GM10266 (cell line): ENCODE results near the gene C12orf50.

Experiments
- DNase-seq: peaks from one replicate; pipeline ENCODE4 v3.0.0; 2012; ENCODE audit errors: extremely low spot score
- CTCF ChIP-seq: IDR thresholded peaks from 2 replicates; pipeline ENCODE4 v1.5.1; 2012; ENCODE audit warnings: mild to moderate bottlenecking, low read depth; ENCODE audit not compliant: control insufficient read depth, insufficient read depth; ENCODE audit errors: missing control alignments

The C12orf50 gene

DNA sequence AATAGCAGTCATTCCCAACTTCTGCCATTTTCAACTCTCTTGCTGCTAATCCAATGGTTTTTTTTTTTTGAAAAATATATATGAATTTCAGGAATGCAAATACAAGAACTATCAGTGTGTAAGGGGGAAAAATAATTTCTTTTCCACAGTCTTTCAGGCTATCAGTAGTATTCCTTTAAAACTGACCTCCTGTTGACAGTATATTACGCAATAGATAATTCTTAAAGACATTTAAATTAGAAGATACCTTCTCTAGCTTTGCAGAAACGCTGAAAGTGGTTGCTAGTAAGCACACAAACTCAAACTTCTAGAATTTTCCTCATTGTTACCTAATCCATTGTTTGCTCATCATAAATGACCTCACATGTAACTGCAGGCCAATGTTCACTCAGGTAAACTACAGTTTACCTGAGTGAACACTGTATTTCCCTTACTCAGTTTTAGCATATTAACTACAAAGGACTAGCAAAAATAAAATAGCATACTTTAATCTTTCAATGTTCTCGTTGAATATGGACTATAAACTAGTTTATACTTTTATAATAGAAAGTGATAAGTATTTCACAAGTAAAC lies at the start of gene C12orf50:
C12orf50 (minus strand) TSS at position 309 of the 573 bp plus-strand sequence. CDS start 2,439 bp downstream, outside the sequence.
- DNase-seq: no peak
- no peak for TF ChIP-seq CTCF

DNA sequence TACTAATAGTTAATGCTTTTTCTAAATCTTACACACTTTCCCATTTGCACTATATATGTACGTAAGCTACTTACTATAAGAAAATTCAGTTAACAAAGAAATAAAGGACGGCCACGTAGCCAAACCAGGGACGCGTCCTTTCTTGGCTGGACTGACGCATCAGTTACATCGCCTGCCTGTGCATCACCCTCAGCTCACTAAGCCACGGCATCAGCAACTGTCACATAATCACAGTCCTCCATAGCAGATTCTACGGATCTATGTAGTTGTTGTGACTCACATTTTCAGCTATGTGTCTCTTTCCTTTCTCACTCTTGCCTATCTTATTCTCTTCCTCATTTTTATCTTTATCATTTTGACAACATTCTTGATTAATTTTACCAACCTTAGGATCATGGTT lies 38.1 kb upstream of the C12orf50 start:
- TF ChIP-seq CTCF: no peak
- DNase-seq: no peak

DNA sequence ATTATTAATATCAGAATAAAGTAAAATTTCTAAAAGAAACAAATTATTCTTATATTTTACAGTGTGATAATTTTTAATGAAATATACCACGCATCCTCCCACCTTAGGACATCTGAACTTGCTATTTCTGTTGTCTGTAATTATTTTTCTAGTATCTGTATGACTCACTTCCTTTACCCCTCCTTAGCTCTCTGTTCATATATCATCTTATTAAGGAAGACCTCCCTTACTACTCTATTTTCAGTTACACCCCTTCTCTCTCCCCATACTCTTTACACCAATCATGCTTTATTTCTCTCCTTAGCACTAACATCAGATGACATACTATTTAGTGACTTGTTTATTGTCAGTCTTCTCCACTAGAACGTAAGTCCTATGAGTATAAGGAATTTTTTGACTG lies 34.2 kb upstream of the C12orf50 start:
- peak; percentile 9 for DNase-seq
- no peak for TF ChIP-seq CTCF

DNA sequence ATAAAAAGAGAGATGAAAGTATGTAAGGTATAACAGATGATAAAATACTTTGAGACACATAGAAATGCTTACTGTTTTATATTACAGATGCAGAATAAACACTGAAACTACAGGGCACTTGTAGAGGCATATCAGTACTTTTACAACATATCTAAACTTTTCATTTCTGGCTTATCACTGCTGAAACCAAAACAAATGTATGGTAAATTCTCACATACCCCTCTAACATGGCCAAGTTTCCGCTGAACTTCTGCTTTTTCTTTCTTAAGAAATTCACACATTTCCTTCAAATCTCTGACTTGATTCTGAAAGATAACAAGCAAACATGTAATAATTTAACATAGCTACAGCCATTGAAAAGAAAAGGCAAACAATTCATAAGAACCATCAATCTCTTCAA lies 33.3 kb upstream of the C12orf50 start:
- DNase-seq: no peak
- no peak for TF ChIP-seq CTCF

DNA sequence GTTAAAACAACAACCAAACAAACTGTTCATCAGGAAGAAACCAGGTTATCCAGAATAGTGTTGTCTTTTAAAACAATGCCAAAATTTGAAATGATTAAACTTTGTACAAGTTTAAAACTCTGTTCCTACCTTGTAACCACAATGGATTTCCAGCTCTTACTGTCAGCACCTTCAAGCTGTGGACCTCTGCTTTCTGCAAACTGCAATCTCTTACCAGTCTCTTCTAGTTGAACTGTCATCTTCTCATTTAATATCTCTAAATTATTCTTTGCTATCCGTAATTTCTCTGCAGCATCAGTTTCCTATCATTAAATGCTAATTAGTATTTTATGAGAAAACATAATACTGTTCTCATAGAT lies 29.5 kb upstream of the C12orf50 start:
- no peak for DNase-seq
- TF ChIP-seq CTCF: no peak

DNA sequence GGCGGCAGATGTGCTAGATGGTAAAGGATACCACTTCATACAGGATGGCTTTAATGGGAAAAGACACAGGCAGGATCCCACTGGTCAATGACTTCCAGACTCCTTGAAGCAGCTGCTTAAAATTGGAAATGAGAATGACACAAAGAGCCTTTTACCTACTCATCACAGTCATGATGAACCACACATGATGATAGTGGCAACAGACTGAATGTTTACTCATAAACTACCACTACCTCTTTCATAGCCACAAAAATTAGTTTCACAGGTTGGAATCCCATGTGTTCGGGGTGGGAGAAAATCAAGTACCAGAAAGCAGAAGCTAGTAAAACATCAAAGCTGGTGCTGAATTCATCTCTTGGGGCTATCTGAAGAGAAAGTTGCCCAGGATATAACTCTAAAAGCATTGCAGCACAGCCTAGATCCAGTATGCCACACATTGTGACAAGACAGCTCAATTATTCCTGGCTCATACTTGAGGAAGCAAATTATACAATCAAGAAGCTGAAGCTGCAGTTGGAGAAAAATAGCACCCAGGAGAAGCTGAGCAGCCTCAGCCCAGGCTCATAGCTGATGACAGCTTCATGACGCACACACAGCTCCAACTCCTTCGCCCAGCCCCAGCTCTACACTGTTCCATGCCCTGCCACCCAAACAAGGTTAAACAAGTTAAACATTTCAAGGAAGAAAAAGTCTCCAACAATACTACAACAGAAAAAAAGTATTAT lies 29.0 kb upstream of the C12orf50 start:
- DNase-seq: no peak

GRCh38 chr12:88056571-88056970 lies 27.4 kb upstream of the C12orf50 start:
- DNase-seq: no peak
- TF ChIP-seq CTCF: no peak

More for the DNA sequence above, 29.0 kb upstream of the C12orf50 start:
- TF ChIP-seq CTCF: no peak
